GM19467 (cell line): Measurements from ENCODE around the gene FAM167B.

ENCODE experiments used
- ATAC-seq: cut with Tn5 transposase; IDR thresholded peaks from one replicate; pipeline ENCODE4 v1.9.1; 2021; ENCODE audit warnings: mild to moderate bottlenecking, moderate library complexity; ENCODE audit not compliant: unreplicated experiment

The FAM167B gene

DNA sequence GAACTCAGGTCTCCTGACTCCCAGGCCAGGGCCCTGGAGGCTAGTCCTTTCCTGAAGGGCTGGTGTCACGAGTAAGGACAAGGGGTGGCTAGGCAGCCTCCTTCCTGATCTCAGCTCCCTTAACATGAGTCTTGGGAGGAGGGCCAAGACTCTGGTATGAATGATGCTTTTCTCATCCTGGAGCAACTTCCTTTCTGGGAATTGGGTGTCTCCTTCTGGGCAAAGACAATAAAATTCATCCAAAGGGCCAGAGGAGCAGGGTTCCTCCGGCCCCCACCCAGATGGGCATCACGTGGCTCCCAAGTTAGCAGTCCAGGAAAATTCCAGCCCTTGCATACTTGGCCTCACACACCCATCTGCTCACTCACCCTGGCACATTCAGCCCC lies at the start of gene FAM167B:
FAM167B (plus strand) TSS at position 335 of the 386 bp plus-strand sequence. CDS start 200 bp downstream, outside the sequence.
- ATAC-seq = no peak

DNA sequence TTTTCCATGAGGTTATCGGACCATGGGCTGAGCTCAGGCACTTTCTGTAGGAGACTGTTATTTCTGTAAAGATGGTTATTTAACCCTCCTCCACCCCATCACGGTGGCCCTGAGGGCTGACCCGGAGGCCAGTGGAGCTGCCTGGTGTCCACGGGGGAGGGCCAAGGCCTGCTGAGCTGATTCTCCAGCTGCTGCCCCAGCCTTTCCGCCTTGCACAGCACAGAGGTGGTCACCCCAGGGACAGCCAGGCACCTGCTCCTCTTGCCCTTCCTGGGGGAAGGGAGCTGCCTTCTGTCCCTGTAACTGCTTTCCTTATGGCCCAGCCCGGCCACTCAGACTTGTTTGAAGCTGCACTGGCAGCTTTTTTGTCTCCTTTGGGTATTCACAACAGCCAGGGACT lies 49.2 kb upstream of the FAM167B start:
- no peak for ATAC-seq

- no peak for ATAC-seq
Observed at GRCh38 chr1:32198237-32199042, 48.6 kb upstream of the FAM167B start.

DNA sequence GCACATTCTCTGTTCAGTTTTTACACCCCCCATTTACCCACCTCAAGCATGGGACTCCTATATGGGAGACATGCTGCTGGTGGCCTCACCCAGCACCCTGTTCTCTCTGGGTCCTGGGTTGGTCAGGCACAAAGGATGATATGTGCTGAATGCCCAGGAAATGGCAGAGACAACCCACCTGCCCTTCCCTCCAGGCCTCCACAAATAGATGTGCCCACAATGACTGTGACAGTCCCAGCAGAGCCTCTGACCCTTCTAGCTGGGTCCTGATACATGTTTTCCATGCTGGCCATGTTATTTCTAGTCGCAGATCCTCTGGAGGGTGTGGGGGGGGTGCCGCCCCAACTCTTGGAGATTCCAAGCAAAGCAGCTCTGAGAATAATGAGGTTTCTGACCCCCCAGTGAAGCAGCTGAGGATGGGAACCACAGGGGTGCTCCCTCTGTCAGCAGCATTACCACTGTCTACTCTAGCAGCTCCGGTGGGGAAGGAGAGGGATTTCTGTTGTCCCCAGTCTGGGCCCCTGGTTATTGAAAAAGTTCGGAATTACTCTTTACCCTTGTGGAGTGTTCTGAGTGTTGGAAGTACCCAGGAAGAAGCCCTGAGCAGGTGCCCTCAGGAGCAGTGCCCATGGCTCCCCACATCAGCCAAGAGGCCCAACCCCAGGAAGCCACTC lies 47.8 kb upstream of the FAM167B start:
- no peak for ATAC-seq

DNA sequence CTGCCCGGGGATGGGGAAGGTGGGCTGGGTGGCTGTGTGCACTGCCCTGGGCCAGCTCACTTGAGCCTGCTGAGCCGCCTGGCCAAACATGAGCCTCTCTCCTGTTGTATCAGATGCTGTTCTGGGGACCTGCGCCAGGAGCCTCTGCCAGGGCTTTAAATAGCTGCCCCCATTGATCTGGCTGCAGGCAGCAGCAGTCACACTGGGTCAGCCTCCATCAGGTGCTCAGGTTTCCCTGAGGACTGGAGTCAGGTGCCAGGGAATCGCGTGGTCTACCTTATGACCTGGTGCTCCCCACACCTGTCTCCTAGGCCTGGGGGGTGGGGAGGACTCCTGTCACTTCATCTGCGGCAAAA lies 47.3 kb upstream of the FAM167B start:
- no peak for ATAC-seq

DNA sequence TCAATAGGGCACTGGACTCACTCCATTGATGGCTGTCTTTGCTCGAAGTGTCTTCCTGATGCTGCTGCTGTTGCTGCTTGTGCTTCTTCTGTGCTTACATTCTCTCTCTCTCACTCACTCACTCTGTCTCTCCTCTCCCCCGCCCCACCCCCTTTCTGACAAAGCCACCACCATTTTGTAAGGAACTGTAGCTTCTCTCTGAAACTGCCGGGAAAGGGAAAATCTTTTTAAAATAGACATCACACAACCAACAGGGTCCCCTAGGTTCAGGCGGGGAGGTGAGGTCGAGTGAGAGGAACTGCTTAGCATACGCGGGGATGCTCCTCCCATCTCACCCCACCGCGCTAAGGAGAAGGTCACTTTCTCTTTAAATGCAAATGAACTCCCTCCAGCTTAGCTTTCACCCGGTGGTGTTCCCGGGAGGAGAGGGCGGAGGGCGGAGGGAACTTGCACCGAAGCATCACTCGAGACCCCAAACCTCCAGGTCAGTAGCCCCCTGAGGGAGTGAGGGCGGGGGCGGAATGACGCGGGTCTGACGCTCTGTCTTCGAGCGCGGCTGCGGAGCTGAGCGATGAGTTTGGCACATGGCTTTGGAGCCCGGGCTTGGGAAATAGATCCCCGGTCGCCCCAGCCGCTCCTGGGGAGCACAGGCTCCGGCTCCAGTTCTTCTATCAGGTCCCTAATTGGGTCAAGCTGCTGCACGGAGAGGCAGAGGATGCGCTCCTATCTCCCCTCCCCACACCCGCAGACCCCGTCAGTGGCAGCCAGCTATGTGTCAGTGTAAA lies 46.6 kb upstream of the FAM167B start, which contains the start of gene CCDC28B:
CCDC28B (plus strand) TSS at position 370 of the 785 bp plus-strand sequence. CDS start 1,341 bp downstream, outside the sequence.
- ATAC-seq = no peak

- no peak for ATAC-seq
Observed at GRCh38 chr1:32201011-32201855, 45.8 kb upstream of the FAM167B start.

- no peak for ATAC-seq
Observed at GRCh38 chr1:32204943-32205361, 42.1 kb upstream of the FAM167B start.

GRCh38 chr1:32205401-32206370 lies 41.3 kb upstream of the FAM167B start, which contains the start of gene IQCC:
TSS of gene IQCC (plus strand) at chr1:32205671. CDS start at chr1:32205682, 11 bp downstream.
- no peak for ATAC-seq

DNA sequence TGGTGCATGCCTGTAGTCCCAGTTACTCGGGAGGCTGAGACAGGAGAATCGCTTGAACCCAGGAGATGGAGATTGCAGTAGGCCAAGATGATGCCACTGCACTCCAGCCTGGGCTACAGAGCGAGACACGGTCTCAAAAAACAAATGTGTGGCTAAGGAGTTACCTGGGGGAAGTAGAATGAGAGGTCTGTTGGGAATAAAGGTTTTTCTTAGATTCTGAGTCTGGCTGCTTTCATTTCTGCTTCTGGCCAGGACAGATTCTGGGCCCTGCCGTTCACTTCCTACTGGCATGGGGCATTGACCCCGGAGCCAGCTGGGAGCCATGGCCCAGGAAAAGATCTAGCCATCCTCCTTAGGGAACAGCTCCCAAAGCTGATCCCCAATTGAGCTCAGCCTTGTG lies 38.6 kb upstream of the FAM167B start:
- no peak for ATAC-seq

DNA sequence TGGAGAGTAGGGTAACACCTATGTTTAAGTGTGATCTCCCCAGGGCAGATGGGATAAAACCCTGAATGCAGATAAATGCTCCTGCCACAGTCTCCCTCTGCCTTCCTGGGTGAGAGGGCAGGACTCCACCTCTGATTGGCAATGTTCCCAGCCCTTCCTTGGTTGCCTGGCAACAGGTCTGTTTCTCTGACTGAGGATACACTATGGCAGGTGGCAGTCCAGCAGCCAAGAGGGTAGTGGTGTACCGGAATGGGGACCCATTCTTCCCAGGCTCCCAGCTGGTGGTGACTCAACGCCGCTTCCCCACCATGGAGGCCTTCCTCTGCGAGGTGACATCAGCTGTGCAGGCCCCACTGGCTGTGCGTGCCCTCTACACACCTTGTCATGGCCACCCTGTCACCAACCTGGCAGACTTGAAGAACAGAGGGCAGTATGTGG lies 38.1 kb upstream of the FAM167B start, which contains the start of gene DCDC2B:
DCDC2B (plus strand) TSS at position 199 of the 438 bp plus-strand sequence; CDS start at position 204, 5 bp downstream.
- ATAC-seq = no peak

DNA sequence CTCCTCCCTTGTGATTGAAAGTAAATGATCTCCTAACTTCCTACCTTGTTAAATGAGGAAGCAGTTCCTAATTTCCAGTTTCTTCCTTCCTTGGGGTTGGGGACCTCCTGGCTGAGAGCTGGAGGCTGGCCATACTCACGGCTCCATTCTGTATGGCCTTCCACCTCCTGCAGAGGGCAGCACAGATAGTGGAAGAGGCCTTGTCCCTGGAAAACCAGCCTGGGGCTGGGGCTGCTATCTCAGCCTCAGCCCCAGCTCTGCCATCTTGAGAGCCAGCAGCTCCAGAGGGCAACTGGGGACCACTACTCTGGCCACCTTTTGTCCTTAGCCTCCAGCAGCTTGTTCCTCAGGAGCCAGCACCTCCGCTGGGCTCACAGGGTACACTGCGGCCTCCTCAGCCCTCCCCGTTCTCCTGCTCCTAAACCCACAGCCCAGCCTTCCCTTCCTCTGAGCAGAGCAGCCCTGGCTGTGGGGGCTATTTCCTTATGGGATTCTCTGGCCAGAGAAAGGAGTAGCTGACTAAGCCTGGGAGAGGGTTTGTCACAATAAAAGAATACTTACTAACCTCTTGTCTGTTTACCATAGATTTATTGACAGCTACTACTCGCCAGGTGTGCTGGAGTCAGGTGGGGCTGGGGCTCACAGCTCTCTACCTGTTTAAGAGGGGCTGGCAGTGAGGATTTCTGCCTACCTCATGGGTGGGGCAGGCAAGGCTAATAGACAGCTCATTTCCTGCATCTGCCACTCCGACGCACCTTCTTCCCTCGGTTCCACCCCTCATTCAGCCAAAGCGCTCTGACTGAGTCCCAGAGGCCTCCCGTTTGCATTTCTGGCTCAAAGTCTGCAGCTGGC lies 31.2 kb upstream of the FAM167B start:
- ATAC-seq = no peak

DNA sequence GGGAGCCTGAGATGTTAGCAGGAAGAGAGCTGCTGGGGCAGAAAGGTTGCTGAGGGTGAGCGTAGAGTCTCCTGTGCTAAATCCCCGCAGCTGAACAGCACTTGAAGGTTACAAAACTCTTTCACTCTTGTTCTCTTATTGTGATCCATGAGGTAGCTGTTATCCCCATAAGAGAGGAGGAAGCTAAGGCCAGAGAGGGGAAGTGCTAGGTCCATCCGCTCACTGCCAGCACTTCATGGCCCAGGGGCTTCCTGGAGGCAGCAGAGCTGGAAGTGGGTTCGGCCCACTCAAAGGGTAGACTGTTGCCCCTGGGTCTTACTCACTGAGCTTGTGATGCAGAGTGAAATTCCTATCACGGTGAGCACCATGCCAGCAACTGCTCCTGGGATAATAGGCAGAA lies 30.5 kb upstream of the FAM167B start:
- ATAC-seq = no peak

GRCh38 chr1:32219022-32219421 lies 28.0 kb upstream of the FAM167B start:
- no peak for ATAC-seq

- ATAC-seq = no peak
Observed at GRCh38 chr1:32220746-32221580, 26.1 kb upstream of the FAM167B start.

DNA sequence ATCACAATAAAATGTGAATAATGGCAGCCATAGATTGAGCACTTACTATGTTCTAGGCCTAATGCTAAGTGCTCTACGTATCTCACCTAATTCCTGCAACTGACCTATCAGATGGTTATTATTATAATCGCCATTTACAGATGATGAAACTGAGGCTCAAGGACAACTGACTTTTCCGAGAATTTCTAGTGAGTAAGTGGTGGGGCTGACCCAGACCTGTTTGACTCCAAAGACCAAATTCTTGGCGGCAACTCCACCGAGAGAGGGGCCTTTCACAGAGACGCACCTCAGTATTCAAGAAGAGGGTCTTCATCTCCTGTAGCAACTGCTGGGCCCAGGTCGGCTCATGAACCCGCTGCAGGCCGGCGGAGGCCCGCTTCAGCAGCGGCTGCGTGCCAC lies 25.4 kb upstream of the FAM167B start:
- ATAC-seq = no peak
